Retinal pigment epithelial cell (primary cell): Measurements from ENCODE around the gene TSPAN3.

Experiments used
- DNase-seq: peaks from one replicate; pipeline ENCODE4 v3.0.0-alpha.2; 2010; ENCODE audit warnings: low read depth
- H3K4me3 ChIP-seq: 2 replicates; pipeline ENCODE4 v1.5.1; 2011; ENCODE audit warnings: mild to moderate bottlenecking, low read length, control low read depth, moderate library complexity
- CTCF ChIP-seq: conservative IDR thresholded peaks from 2 replicates; pipeline ENCODE4 v1.5.1; 2011; ENCODE audit warnings: low read depth, low read length, control low read depth, inconsistent platforms

The TSPAN3 gene

GRCh38 chr15:77030928-77031375 lies 40.0 kb downstream of the TSPAN3 start:
- TF ChIP-seq CTCF: no peak
- no peak for DNase-seq
- no peak overlapping the region for H3K4me3 ChIP-seq

- no peak for DNase-seq
- H3K4me3 ChIP-seq: no peak overlapping the region
- no peak for TF ChIP-seq CTCF
These were observed 40.6 kb downstream of the TSPAN3 start for GRCh38 chr15:77030048-77030927.

- no peak overlapping the region for H3K4me3 ChIP-seq
- no peak for TF ChIP-seq CTCF
- no peak for DNase-seq
These were observed 41.5 kb downstream of the TSPAN3 start for GRCh38 chr15:77029166-77030047.

GRCh38 chr15:77028451-77029165 lies 42.3 kb downstream of the TSPAN3 start:
- peak overlapping the region; percentile 27 for H3K4me3 ChIP-seq
- TF ChIP-seq CTCF: no peak
- no peak for DNase-seq

GRCh38 chr15:77027697-77028450 lies 43.0 kb downstream of the TSPAN3 start:
- peak overlapping the region; percentile 27 for H3K4me3 ChIP-seq
- TF ChIP-seq CTCF: no peak
- no peak for DNase-seq

GRCh38 chr15:77027111-77027696 lies 43.7 kb downstream of the TSPAN3 start:
- no peak for TF ChIP-seq CTCF
- no peak overlapping the region for H3K4me3 ChIP-seq
- no peak for DNase-seq
